GM18505 (cell line): ENCODE measurements around the gene OR1B1.
"Not testable (repeated sequence)": the region's sequence is repeated elsewhere in the genome, so short reads cannot be mapped to it uniquely, and the experiment has no call there.

Source experiments
- ATAC-seq: cut with Tn5 transposase; IDR thresholded peaks from one replicate; pipeline ENCODE4 v1.9.1; 2021; ENCODE audit not compliant: unreplicated experiment
- POLR2A ChIP-seq: IDR thresholded peaks from 4 replicates; pipeline ENCODE4 v1.6.1; 2011; ENCODE audit warnings: borderline replicate concordance; ENCODE audit not compliant: insufficient read depth, insufficient read length; ENCODE audit errors: extremely low read depth

Gene OR1B1

GRCh38 chr9:122657527-122657926 lies at the start of gene OR1B1:
Gene OR1B1, minus strand, starts transcription at chr9:122657627.
- ATAC-seq: no peak
- TF ChIP-seq POLR2A: no peak

GRCh38 chr9:122695696-122696095 lies 38.3 kb upstream of the OR1B1 start:
- ATAC-seq: no peak
- TF ChIP-seq POLR2A: no peak

GRCh38 chr9:122684851-122685250 lies 27.4 kb upstream of the OR1B1 start:
- TF ChIP-seq POLR2A: no peak
- ATAC-seq: no peak

- TF ChIP-seq POLR2A: no peak
- no peak for ATAC-seq
Measured at GRCh38 chr9:122672481-122672880, 15.1 kb upstream of the OR1B1 start.

- TF ChIP-seq POLR2A: no peak
- no peak for ATAC-seq
Measured at GRCh38 chr9:122661416-122661815, 4.0 kb upstream of the OR1B1 start, which contains the start of gene OR1L1. Gene OR1L1, plus strand, starts transcription at chr9:122661716. Its CDS starts 0 bp downstream, at chr9:122661716.

- no peak for ATAC-seq
- TF ChIP-seq POLR2A: no peak
Measured at GRCh38 chr9:122656378-122656777, 1.0 kb downstream of the OR1B1 start.

- no peak for ATAC-seq
- no peak for TF ChIP-seq POLR2A
Measured at GRCh38 chr9:122642226-122642625, 15.2 kb downstream of the OR1B1 start.

GRCh38 chr9:122619996-122620395 lies 37.4 kb downstream of the OR1B1 start:
- no peak for ATAC-seq
- TF ChIP-seq POLR2A: no peak

GRCh38 chr9:122614362-122614761 lies 43.1 kb downstream of the OR1B1 start, which contains the start of gene OR1Q1:
Gene OR1Q1, plus strand, starts transcription at chr9:122614738. Its CDS starts 0 bp downstream, at chr9:122614738.
- no peak for TF ChIP-seq POLR2A
- no peak for ATAC-seq

GRCh38 chr9:122609804-122610203 lies 47.6 kb downstream of the OR1B1 start:
- no peak for TF ChIP-seq POLR2A
- ATAC-seq: no peak

- no peak for ATAC-seq
- TF ChIP-seq POLR2A: no peak
Measured at GRCh38 chr9:122606587-122606986, 50.8 kb downstream of the OR1B1 start.

GRCh38 chr9:122605691-122606090 lies 51.7 kb downstream of the OR1B1 start:
- no peak for TF ChIP-seq POLR2A
- no peak for ATAC-seq

- not testable (repeated sequence) for ATAC-seq
Measured at GRCh38 chr9:122583284-122583683, 74.1 kb downstream of the OR1B1 start, which contains the start of gene OR1L8. Gene OR1L8, minus strand, starts transcription at chr9:122583384. Its CDS starts 14,907 bp downstream, at chr9:122568477.

GRCh38 chr9:122580360-122580759 lies 77.1 kb downstream of the OR1B1 start:
- no peak for TF ChIP-seq POLR2A

GRCh38 chr9:122579874-122580273 lies 77.6 kb downstream of the OR1B1 start:
- TF ChIP-seq POLR2A: no peak
- no peak for ATAC-seq

More at GRCh38 chr9:122580360-122580759, 77.1 kb downstream of the OR1B1 start:
- ATAC-seq: no peak
